ACHN (cell line): ENCODE results near the gene CDY1B.
"Not testable (repeated sequence)": the region's sequence is repeated elsewhere in the genome, so short reads cannot be mapped to it uniquely, and the experiment has no call there.

ENCODE experiments used
- DNase-seq: peaks from one replicate; pipeline ENCODE4 v3.0.0-alpha.2; 2015
- in situ Hi-C: cut with HindIII; loops from 2 replicates; pipeline ENCODE4 v1.10.0; 2017; ENCODE audit warnings: low sequenced_read_pairs, low pct_ligation_motif_present, low pct_unique_long_range_greater_than_20kb

CDY1B gene, protein sequence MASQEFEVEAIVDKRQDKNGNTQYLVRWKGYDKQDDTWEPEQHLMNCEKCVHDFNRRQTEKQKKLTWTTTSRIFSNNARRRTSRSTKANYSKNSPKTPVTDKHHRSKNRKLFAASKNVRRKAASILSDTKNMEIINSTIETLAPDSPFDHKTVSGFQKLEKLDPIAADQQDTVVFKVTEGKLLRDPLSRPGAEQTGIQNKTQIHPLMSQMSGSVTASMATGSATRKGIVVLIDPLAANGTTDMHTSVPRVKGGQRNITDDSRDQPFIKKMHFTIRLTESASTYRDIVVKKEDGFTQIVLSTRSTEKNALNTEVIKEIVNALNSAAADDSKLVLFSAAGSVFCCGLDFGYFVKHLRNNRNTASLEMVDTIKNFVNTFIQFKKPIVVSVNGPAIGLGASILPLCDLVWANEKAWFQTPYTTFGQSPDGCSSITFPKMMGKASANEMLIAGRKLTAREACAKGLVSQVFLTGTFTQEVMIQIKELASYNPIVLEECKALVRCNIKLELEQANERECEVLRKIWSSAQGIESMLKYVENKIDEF

GRCh38 chrY:24047919-24048318 lies at the start of gene CDY1B:
Gene CDY1B (minus strand): TSS chrY:24048019. CDS start chrY:24047688, 331 bp downstream.
- in situ Hi-C loops, DNase-seq: not testable (repeated sequence)

DNA sequence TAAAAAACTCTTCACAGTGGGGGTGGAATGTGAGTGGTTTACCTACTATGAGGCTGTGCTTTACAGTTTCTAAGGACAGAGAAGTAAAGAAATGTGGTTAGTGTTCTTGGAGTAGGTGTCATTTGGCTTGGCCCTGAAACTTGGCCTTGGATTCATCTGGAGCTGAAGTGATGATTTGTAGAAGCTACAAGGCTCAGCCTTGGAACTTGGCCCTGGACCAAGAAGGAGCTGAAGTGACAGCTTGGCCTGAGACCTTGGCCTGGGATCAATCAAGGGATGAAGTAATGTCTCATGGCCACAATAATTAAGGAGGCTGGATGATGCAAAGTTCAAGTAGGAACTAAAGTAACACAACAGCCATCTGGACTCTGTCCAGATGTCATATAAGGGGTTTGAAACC lies 1.7 kb upstream of the CDY1B start:
- in situ Hi-C loops, DNase-seq: not testable (repeated sequence)

DNA sequence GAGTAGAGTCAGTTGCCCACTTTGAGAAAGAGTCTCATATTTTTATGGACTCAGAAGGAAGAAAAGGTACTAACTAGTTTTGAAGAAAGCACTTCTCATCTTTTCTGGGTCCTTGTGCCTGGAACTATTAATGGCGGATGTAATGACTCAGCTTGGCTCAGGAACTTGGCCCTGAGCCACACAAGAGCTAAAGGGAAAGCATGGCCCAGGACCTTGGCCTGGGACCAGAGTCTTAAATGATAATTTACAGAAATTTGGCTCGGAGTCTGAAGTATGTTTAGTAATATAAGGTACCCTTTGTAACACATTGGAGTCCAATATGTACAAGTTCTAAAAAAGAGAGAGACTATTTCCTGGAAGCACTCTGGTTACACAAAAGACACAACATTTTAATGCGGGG lies 4.6 kb downstream of the CDY1B start:
- in situ Hi-C loops, DNase-seq: not testable (repeated sequence)

DNA sequence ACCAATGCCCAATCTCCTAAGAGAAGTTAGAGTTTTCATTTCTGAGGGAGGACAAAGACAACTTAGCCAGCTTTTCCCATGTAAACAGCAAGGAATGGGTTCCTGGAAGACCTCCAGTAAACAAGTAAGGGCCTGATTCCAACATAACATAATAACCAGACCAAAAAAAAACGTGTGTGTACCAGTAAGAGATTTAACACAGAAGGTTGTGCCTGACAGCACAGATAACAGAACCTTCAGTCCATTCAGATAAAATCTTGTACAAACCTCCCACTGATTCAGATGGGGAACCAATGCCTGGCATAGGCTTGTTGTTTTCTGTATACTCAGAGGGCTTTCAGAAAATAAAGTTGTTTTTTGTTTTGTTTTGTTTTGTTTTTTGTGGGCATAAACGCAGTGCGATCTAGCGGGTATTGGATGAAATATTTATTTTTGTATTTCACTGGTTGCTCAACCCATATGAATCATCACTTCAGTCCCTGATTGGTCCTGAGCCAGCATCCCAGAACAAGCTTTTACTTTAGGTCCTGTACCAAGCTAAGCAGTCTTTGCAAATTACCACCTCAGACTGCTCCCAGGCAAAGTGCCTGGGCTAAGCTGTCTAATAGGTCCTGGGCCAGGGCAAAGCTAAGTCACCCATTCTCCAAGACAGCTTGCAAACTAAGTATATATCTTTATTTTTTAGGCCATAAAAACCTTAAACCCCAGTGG lies 8.7 kb downstream of the CDY1B start:
- in situ Hi-C loops, DNase-seq: not testable (repeated sequence)

- in situ Hi-C loops, DNase-seq: not testable (repeated sequence)
These were observed 21.4 kb downstream of the CDY1B start for GRCh38 chrY:24026212-24027103.
